Coronary artery (tissue), 2 donors: ENCODE measurements around the gene MSI2.

Experiments
- DNase-seq: peaks from one replicate; pipeline ENCODE4 v3.0.0-alpha.2; 2017; ENCODE audit warnings: low spot score
- H3K27ac ChIP-seq, 2 donors: fragments of 200-600 bp; sonication (generic); one replicate each; pipeline ENCODE4 v1.5.1; 2016 to 2019
- H3K4me3 ChIP-seq: fragments of 200-600 bp; sonication (generic); 2 replicates; pipeline ENCODE4 v1.5.1; 2016; ENCODE audit warnings: mild to moderate bottlenecking, moderate library complexity
- CTCF ChIP-seq: fragments of 200-600 bp; sonication (generic); IDR thresholded peaks from one replicate; pipeline ENCODE4 v1.5.1; 2019; ENCODE audit warnings: antibody characterized with exemption

The MSI2 gene

DNA sequence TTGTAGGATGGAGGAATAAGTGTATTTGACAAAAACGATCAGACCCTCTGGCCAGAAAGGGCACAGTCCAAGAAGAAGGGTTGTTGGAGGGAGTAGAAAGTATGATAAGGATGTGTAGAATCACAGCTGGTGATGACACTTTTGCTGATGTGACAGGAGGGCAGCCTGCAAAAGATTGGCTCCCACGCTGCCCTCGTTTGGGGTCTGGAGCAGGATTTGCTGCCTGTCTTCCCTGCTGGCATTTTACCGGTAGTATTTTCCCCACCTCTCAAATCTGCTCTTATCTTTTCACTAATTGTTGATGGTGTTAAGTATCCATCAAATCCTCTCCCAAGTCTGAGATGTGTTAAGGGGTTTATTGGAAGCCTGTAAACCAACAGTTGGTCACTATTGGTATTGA is 280.0 kb downstream of the MSI2 start:
- no peak overlapping the region for H3K4me3 ChIP-seq
- no peak overlapping the region for H3K27ac ChIP-seq
- no peak for DNase-seq
- TF ChIP-seq CTCF, result no peak

DNA sequence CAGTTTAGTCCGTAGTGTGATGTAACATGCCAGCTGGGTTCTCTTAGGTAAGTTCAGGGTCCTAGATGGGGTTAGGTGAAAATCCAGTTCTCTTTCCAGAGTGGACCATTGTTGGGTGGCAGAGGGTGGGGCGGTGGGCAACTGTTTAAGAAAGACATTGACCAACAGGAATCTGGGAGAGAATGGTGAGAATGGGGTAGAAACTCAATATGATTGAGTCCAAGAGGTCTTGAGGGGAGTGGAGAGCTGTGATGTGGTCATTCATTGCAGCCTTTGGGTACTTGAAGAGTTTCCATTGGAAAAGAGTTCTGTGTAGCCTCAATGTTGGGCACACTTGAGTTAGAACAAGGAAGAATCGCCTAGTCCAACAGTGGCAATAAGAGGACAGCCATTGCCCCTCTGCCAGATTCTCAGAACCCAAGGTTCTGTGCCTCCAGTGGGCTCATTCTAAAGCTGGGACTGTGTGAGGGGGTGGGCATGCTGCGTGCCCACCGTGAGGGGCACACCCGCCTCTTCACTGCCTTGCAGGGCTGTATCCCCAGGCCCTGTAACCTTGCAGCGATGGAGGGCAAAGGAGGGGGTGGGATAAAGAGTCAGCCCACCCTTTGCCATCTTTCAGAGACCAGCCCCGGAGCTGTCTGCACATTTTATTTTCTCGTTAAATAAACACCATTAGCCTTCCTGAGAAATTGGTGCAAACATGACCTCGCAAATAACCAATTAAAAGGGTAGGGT is 280.6 kb downstream of the MSI2 start:
- Histone ChIP-seq H3K27ac (no peak overlapping the region), H3K4me3 (no peak overlapping the region)
- no peak for DNase-seq
- no peak for TF ChIP-seq CTCF

DNA sequence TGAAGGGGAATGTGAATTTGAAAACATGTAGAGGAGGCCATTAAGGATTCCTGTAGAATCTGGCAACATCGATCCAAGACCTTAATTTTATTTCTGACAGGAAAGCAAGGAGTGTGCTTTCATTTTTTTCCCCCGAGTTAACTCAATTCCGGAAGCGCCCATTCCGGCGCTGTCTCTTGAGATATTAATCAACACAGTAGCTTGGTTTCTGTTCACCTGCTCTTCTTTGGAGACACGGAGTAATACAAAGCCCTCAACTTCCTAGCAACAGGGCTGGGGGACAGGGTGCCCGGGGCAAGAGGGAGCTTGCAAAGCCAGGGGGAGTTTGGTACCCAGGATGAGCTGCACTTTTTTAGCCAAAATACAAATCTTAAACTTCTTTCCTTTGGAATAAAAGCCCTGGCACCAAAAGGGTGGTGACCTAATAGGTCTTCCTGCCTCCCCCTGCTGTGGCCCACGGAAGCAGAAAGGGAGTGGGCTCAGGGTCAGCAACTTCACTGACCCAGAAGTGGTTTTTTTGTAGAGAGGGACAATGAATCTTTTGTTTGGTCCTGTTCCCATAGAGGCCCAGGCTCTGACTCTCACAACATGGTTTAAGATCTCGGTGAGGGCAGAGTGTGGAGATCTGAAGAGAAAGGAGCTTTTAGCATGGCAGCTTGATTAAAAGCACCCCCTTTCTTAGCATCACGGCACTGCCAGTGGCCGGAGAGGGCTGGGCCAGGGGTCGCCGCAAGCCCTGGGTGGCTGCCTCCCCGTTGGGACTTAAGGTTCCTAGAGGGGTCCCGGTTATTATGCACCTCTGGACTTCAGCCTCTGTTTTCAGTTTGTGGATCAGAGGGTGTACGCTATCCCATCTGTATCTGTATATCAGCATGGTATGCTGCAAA is 281.4 kb downstream of the MSI2 start:
- no peak overlapping the region for H3K4me3 ChIP-seq
- H3K27ac ChIP-seq, result peak overlapping the region in 1 of 2 donors; percentile 31
- DNase-seq, result no peak
- no peak for TF ChIP-seq CTCF

DNA sequence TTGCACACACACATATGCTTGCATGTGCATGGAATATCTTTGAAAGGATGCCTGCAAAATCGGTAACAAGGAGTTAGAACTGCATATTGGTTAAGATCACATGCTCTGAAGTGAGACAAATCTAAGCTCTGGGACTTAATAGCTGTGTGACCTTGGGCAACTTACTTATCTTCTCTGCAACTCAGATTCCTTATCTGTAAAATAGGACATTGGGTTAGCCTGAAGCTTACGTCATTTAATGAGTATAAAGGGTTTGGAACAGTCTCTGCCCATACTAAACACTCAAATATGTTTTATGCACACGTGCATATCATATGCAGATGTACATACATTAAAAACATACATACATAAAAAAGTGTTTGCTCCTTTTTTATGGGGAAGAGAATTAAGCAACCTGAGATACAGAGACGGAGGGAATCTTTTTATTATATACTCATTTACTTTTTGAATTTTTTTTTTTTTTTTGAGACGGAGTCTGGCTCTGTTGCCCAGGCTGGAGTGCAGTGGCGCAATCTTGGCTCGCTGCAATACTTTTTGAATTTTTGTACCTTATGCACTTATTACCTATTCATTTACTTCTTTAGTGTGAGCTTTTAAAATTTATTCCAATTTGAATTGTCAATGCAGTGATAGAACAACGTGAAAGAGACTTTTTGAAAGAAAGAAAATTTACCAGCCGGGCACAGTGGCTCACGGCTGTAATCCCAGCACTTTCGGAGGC is 282.6 kb downstream of the MSI2 start:
- TF ChIP-seq CTCF, result no peak
- no peak overlapping the region for H3K4me3 ChIP-seq
- DNase-seq, result no peak
- H3K27ac ChIP-seq, result no peak overlapping the region

DNA sequence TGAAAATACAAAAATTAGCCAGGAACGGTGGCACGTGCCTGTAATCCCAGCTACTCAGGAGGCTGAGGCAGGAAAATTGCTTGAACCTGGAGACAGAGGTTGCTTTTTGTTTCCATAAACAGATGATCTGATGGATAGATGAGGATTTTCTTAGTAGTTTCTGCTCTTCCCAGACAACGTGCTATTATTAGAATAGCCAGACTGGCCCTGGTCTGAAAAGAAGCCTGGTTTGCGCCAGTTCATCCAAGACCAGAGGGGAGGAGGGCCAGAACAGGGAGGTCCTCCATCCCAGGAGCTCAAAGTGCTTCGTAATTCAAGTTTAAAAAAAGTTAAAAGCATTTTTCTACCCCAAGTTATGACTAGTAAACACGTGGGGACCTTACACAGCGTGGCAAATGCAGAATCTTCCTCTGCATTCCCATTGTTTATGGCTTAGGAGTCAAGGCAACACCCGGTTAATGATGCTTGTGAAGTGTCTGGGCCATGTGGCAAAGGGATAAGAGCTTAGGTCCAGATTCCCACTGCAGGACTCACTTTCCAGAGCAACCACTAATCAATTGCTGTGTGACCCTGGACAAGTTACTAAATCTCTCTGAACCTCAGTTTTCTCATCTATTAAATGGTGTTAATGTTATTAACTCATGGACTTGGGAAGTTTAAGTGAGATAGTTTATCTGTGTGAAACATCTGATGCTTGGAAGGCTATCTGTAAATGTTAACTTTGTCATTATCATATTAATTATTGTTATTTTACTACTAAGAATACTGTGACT is 283.4 kb downstream of the MSI2 start:
- DNase-seq, result no peak
- no peak overlapping the region for H3K4me3 ChIP-seq
- no peak for TF ChIP-seq CTCF
- H3K27ac ChIP-seq, result no peak overlapping the region

DNA sequence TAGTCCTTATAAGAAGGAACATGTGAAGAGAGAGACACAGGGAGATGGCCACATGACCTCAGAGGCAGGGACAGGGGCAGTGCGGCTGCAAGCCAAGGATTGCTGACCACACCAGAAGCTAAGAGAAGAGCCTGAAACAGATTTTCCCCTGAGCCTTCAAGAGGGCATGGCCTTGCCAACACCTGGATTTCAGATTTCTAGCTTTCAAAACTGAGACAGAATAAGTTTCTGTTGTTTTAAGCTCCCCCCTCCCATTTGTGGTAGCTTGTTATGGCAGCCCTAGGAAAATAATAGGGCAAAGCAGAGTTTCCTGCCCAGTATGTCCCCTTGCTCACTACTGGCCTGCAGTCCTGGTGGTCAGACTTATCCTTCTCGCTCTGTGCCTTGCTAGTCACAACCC is 284.3 kb downstream of the MSI2 start:
- Histone ChIP-seq H3K27ac (no peak overlapping the region), H3K4me3 (no peak overlapping the region)
- no peak for TF ChIP-seq CTCF
- no peak for DNase-seq
